Measurements from ENCODE around the gene HDAC7. TPM values are rescaled to one million over a fixed set of nuclear protein-coding genes. Genes with fewer than 3 reads are reported as not detected.

HDAC7 gene
- total and polyA plus RNA-seq, 3 experiments from 2014 or later = 23.1 to 207 (median 206) TPM

DNA sequence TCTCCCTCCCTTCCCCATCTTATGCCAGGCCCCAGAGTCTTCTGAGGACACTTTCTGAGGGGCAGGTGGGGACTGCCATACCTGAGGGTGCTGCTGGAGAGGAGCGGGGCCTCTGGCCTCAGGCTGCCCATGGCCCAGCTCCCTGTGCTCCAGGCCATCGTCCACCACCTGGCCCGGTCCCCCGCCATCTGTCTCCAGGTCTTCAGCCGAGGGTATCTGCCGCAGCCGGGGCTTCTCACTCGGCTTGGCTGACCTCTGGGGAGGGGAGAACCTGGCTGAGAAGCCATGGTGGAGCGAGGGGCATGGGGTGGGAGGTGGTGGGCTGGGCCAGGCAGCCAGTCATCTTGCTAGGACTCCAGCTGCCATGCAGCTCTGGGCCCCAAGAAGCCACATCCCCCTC lies 25.0 kb downstream of the HDAC7 start:
- no peaks in the 10 kb centered on the region for H3K27me3 Mint-ChIP-seq
- H3K36me3 ChIP-seq (ENCODE audit: insufficient read depth, low read length) = peaks cover 55% of the 10 kb centered on the region
- peaks cover 12% of the 10 kb centered on the region for H3K4me1 ChIP-seq (ENCODE audit: insufficient read depth, low read length)
- H3K4me1 Mint-ChIP-seq = peaks cover 2 to 13% (median 9%) of the 10 kb centered on the region in 3 donors
- H3K27me3 ChIP-seq (ENCODE audit: insufficient read depth, low read length, poor library complexity, severe bottlenecking) = no peaks in the 10 kb centered on the region
- H3K36me3 Mint-ChIP-seq = peaks cover 3 to 86% (median 6%) of the 10 kb centered on the region in 3 donors
- no peak overlapping the region for H3K4me3 Mint-ChIP-seq
- no peak overlapping the region for H3K27ac ChIP-seq (ENCODE audit: low read depth, low read length)
- peak overlapping the region in 2 of 8 donors; percentile 36 to 91 for H3K27ac Mint-ChIP-seq
- ChIA-PET POLR2A (no interaction called here), CTCF (interaction anchor here (1.0 to 13.6 kb wide), 3 partner anchors 13 to 42 kb away, joined by 3 to 170 read pairs (median 4); no protein-coding TSS in a partner anchor)
- H3K9me3 ChIP-seq (ENCODE audit: low read length) = no peaks in the 10 kb centered on the region
- no peaks in the 10 kb centered on the region for H3K9me3 Mint-ChIP-seq
- DNase-seq = no peak
- H3K4me3 ChIP-seq (ENCODE audit: low read length) = no peak overlapping the region

GRCh38 chr12:47793015-47793681 lies 26.6 kb downstream of the HDAC7 start:
- POLR2A ChIA-PET = no interaction called here
- no peak for DNase-seq
- H3K4me3 Mint-ChIP-seq = no peak overlapping the region
- no peaks in the 10 kb centered on the region for H3K9me3 Mint-ChIP-seq
- H3K4me1 ChIP-seq (ENCODE audit: insufficient read depth, low read length) = peaks cover 6% of the 10 kb centered on the region
- peaks cover 66% of the 10 kb centered on the region for H3K36me3 ChIP-seq (ENCODE audit: insufficient read depth, low read length)
- no peaks in the 10 kb centered on the region for H3K9me3 ChIP-seq (ENCODE audit: low read length)
- no peak overlapping the region for H3K4me3 ChIP-seq (ENCODE audit: low read length)
- H3K27ac Mint-ChIP-seq = peak overlapping the region in 2 of 8 donors; percentile 9 to 54
- H3K27me3 Mint-ChIP-seq = no peaks in the 10 kb centered on the region
- H3K27me3 ChIP-seq (ENCODE audit: insufficient read depth, low read length, poor library complexity, severe bottlenecking) = no peaks in the 10 kb centered on the region
- CTCF ChIA-PET = interaction anchor here (1.6 to 13.6 kb wide), 3 partner anchors 12 to 43 kb away, joined by 3 to 170 read pairs (median 4); no protein-coding TSS in a partner anchor
- peaks cover 3 to 88% (median 13%) of the 10 kb centered on the region in 3 donors for H3K36me3 Mint-ChIP-seq
- H3K27ac ChIP-seq (ENCODE audit: low read depth, low read length) = no peak overlapping the region
- peaks cover 4 to 5% (median 4%) of the 10 kb centered on the region in 3 donors for H3K4me1 Mint-ChIP-seq

GRCh38 chr12:47791874-47792273 lies 27.8 kb downstream of the HDAC7 start:
- Histone ChIP-seq H3K4me1 (ENCODE audit: insufficient read depth, low read length) (no peaks in the 10 kb centered on the region), H3K36me3 (ENCODE audit: insufficient read depth, low read length) (peaks cover 68% of the 10 kb centered on the region), H3K4me3 (ENCODE audit: low read length) (no peak overlapping the region), H3K27me3 (ENCODE audit: insufficient read depth, low read length, poor library complexity, severe bottlenecking) (no peaks in the 10 kb centered on the region), H3K9me3 (ENCODE audit: low read length) (no peaks in the 10 kb centered on the region), H3K27ac (ENCODE audit: low read depth, low read length) (no peak overlapping the region)
- Mint-ChIP-seq H3K9me3 (no peaks in the 10 kb centered on the region), H3K4me1 (peaks cover 0 to 1% (median 0%) of the 10 kb centered on the region in 3 donors), H3K27ac (no peak overlapping the region), H3K4me3 (no peak overlapping the region), H3K27me3 (no peaks in the 10 kb centered on the region), H3K36me3 (peaks cover 3 to 91% (median 17%) of the 10 kb centered on the region in 3 donors)
- DNase-seq = no peak
- ChIA-PET CTCF (interaction anchor here (1.2 to 13.6 kb wide), 4 partner anchors 10 to 49 kb away, joined by 3 to 170 read pairs (median 7); no protein-coding TSS in a partner anchor), POLR2A (no interaction called here)

DNA sequence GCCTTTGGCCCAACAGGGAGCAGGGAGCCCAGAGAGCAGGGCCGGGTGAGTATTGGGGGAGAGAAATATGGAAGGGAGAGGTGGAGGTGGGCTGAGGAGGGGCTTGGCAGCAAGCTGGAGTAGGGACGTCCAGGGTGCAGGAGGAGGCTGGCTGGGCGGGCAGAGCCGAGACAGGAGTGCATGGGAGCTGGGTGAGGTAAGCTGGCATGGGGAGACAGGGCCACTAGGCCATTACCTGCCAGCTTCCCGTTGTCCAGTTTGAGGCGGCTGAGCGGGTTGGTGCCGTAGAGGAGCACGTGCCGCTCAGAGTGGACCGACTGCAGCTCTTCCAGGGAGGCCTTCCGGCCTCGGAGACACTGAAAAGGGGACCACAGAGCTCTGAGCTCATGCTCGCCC lies 28.4 kb downstream of the HDAC7 start:
- H3K36me3 ChIP-seq (ENCODE audit: insufficient read depth, low read length) = peaks cover 70% of the 10 kb centered on the region
- no peaks in the 10 kb centered on the region for H3K9me3 Mint-ChIP-seq
- DNase-seq = no peak
- H3K27ac ChIP-seq (ENCODE audit: low read depth, low read length) = no peak overlapping the region
- H3K27me3 Mint-ChIP-seq = no peaks in the 10 kb centered on the region
- H3K4me3 Mint-ChIP-seq = no peak overlapping the region
- H3K9me3 ChIP-seq (ENCODE audit: low read length) = no peaks in the 10 kb centered on the region
- CTCF ChIA-PET = interaction anchor here (1.2 to 13.6 kb wide), 4 partner anchors 10 to 49 kb away, joined by 3 to 170 read pairs (median 7); no protein-coding TSS in a partner anchor
- POLR2A ChIA-PET = no interaction called here
- no peaks in the 10 kb centered on the region for H3K27me3 ChIP-seq (ENCODE audit: insufficient read depth, low read length, poor library complexity, severe bottlenecking)
- no peak overlapping the region for H3K4me3 ChIP-seq (ENCODE audit: low read length)
- H3K4me1 Mint-ChIP-seq = peaks cover 0 to 1% (median 0%) of the 10 kb centered on the region in 3 donors
- H3K27ac Mint-ChIP-seq = no peak overlapping the region
- peaks cover 3 to 91% (median 17%) of the 10 kb centered on the region in 3 donors for H3K36me3 Mint-ChIP-seq
- no peaks in the 10 kb centered on the region for H3K4me1 ChIP-seq (ENCODE audit: insufficient read depth, low read length)

- no peak overlapping the region for H3K4me3 ChIP-seq (ENCODE audit: low read length)
- peak overlapping the region in 2 of 8 donors; percentile 61 to 77 for H3K27ac Mint-ChIP-seq
- CTCF ChIA-PET = interaction anchor here (1.2 to 13.6 kb wide), 4 partner anchors 24 to 48 kb away, joined by 3 to 170 read pairs (median 7); no protein-coding TSS in a partner anchor
Observed at GRCh38 chr12:47790676-47791350, 28.9 kb downstream of the HDAC7 start.

GRCh38 chr12:47789712-47790489 lies 29.8 kb downstream of the HDAC7 start:
- Histone ChIP-seq H3K36me3 (ENCODE audit: insufficient read depth, low read length) (peaks cover 77% of the 10 kb centered on the region), H3K4me3 (ENCODE audit: low read length) (no peak overlapping the region), H3K4me1 (ENCODE audit: insufficient read depth, low read length) (no peaks in the 10 kb centered on the region), H3K9me3 (ENCODE audit: low read length) (no peaks in the 10 kb centered on the region), H3K27me3 (ENCODE audit: insufficient read depth, low read length, poor library complexity, severe bottlenecking) (no peaks in the 10 kb centered on the region), H3K27ac (ENCODE audit: low read depth, low read length) (no peak overlapping the region)
- Mint-ChIP-seq H3K4me3 (no peak overlapping the region), H3K27ac (peak overlapping the region in 3 of 8 donors; percentile 17 to 38 (median 33)), H3K27me3 (no peaks in the 10 kb centered on the region), H3K4me1 (peaks cover 0 to 1% (median 0%) of the 10 kb centered on the region in 3 donors), H3K9me3 (no peaks in the 10 kb centered on the region), H3K36me3 (peaks cover 3 to 92% (median 17%) of the 10 kb centered on the region in 3 donors)
- ChIA-PET POLR2A (no interaction called here), CTCF (interaction anchor here (0.8 to 13.6 kb wide), 6 partner anchors 18 to 47 kb away, joined by 3 to 170 read pairs (median 4); no protein-coding TSS in a partner anchor)
- DNase-seq = no peak

More at GRCh38 chr12:47790676-47791350, 28.9 kb downstream of the HDAC7 start:
- no peaks in the 10 kb centered on the region for H3K9me3 ChIP-seq (ENCODE audit: low read length)
- Mint-ChIP-seq H3K27me3 (no peaks in the 10 kb centered on the region), H3K4me1 (peaks cover 0 to 1% (median 0%) of the 10 kb centered on the region in 3 donors), H3K4me3 (no peak overlapping the region), H3K9me3 (no peaks in the 10 kb centered on the region), H3K36me3 (peaks cover 3 to 92% (median 17%) of the 10 kb centered on the region in 3 donors)
- no peak for DNase-seq
- H3K4me1 ChIP-seq (ENCODE audit: insufficient read depth, low read length) = no peaks in the 10 kb centered on the region
- no peaks in the 10 kb centered on the region for H3K27me3 ChIP-seq (ENCODE audit: insufficient read depth, low read length, poor library complexity, severe bottlenecking)
- H3K27ac ChIP-seq (ENCODE audit: low read depth, low read length) = no peak overlapping the region
- POLR2A ChIA-PET = no interaction called here
- peaks cover 76% of the 10 kb centered on the region for H3K36me3 ChIP-seq (ENCODE audit: insufficient read depth, low read length)

DNA sequence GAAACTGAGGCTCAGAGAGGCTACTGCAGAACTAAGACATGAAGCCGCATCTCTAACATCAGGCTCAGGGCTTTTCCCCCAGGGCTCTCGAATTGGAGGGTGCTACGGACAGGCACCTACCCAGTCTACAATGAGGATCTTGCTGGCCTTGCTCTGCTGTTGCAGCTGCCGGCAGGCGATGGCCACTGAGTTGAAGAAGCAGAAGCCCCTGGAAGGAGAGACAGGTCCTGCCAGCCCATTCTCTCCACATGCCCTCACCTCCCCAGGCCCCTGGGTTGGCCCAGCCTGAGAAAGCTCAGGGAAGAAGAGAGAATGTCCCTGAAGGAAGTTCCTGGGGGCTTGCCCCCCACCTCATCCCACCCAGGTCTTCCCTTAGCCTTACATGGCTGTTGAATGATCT lies 30.6 kb downstream of the HDAC7 start:
- peak overlapping the region in 1 of 8 donors; percentile 17 for H3K27ac Mint-ChIP-seq

More for the DNA sequence above, 30.6 kb downstream of the HDAC7 start:
- Histone ChIP-seq H3K9me3 (ENCODE audit: low read length) (no peaks in the 10 kb centered on the region), H3K4me3 (ENCODE audit: low read length) (no peak overlapping the region), H3K36me3 (ENCODE audit: insufficient read depth, low read length) (peaks cover 70% of the 10 kb centered on the region), H3K27ac (ENCODE audit: low read depth, low read length) (no peak overlapping the region), H3K27me3 (ENCODE audit: insufficient read depth, low read length, poor library complexity, severe bottlenecking) (no peaks in the 10 kb centered on the region), H3K4me1 (ENCODE audit: insufficient read depth, low read length) (no peaks in the 10 kb centered on the region)
- peaks cover 0 to 1% (median 0%) of the 10 kb centered on the region in 3 donors for H3K4me1 Mint-ChIP-seq
- no peak overlapping the region for H3K4me3 Mint-ChIP-seq
- H3K9me3 Mint-ChIP-seq = no peaks in the 10 kb centered on the region
- H3K36me3 Mint-ChIP-seq = peaks cover 3 to 95% (median 17%) of the 10 kb centered on the region in 3 donors
- CTCF ChIA-PET = interaction anchor here (0.8 to 13.6 kb wide), 7 partner anchors 8 to 47 kb away, joined by 3 to 170 read pairs (median 3); no protein-coding TSS in a partner anchor
- POLR2A ChIA-PET = no interaction called here
- DNase-seq = no peak
- H3K27me3 Mint-ChIP-seq = no peaks in the 10 kb centered on the region

Data from CD8-positive, alpha-beta memory T cell (primary cell).